Choroid plexus epithelial cell (primary cell): ENCODE results near the gene MAFB.

Experiments used
- DNase-seq: peaks from one replicate; pipeline ENCODE4 v3.0.0-alpha.2; 2010; ENCODE audit warnings: low read depth
- H3K4me3 ChIP-seq: 2 replicates; pipeline ENCODE4 v1.5.1; 2011; ENCODE audit warnings: low read depth, mild to moderate bottlenecking, control low read depth, low read length, moderate library complexity
- CTCF ChIP-seq: conservative IDR thresholded peaks from 2 replicates; pipeline ENCODE4 v1.5.1; 2011; ENCODE audit warnings: low read depth, mild to moderate bottlenecking, control low read depth, inconsistent platforms, low read length, moderate library complexity

Gene MAFB

GRCh38 chr20:40688129-40689099 is 622 bp downstream of the MAFB start:
- H3K4me3 ChIP-seq: peak overlapping the region; percentile 77
- TF ChIP-seq CTCF: no peak
- peak; percentile 54 for DNase-seq

- peak; percentile 41 for DNase-seq
- peak overlapping the region; percentile 77 for H3K4me3 ChIP-seq
- no peak for TF ChIP-seq CTCF
Measured at GRCh38 chr20:40687384-40688128, 1.5 kb downstream of the MAFB start.

- H3K4me3 ChIP-seq: peak overlapping the region; percentile 77
- no peak for TF ChIP-seq CTCF
- no peak for DNase-seq
Measured at GRCh38 chr20:40686893-40687292, 2.1 kb downstream of the MAFB start.

- TF ChIP-seq CTCF: no peak
- peak overlapping the region; percentile 77 for H3K4me3 ChIP-seq
- no peak for DNase-seq
Measured at GRCh38 chr20:40686434-40686882, 2.6 kb downstream of the MAFB start.

- TF ChIP-seq CTCF: no peak
- H3K4me3 ChIP-seq: no peak overlapping the region
Measured at GRCh38 chr20:40685349-40685748, 3.7 kb downstream of the MAFB start.

GRCh38 chr20:40683894-40684268 is 5.2 kb downstream of the MAFB start:
- no peak for TF ChIP-seq CTCF
- peak overlapping the region; percentile 50 for H3K4me3 ChIP-seq
- no peak for DNase-seq

More at GRCh38 chr20:40685349-40685748, 3.7 kb downstream of the MAFB start:
- no peak for DNase-seq
